ENCODE results near the gene KIF13A. TPM values are rescaled to one million over a fixed set of nuclear protein-coding genes. Genes with fewer than 3 reads are reported as not detected.

Gene KIF13A
- polyA plus RNA-seq, 1 experiment = 57.7 TPM

GRCh38 chr6:17910189-17910588, 77.2 kb downstream of the KIF13A start:
- H3K4me3 ChIP-seq (ENCODE audit: low read depth, low read length) = no peak overlapping the region
- no peak overlapping the region for H3K27ac ChIP-seq (ENCODE audit: low read depth, low read length)
- H3K27me3 ChIP-seq (ENCODE audit: control insufficient read depth, insufficient read depth, low read length) = no peaks in the 10 kb centered on the region
- DNase-seq (ENCODE audit: low read depth, low spot score) = no peak
- ChIA-PET CTCF (interaction anchor here (0.5 kb wide), 1 partner anchor 413 kb away, joined by 4 read pairs; no protein-coding TSS in a partner anchor), POLR2A (no interaction called here)
- no peaks in the 10 kb centered on the region for H3K9me3 ChIP-seq (ENCODE audit: control insufficient read depth, insufficient read depth, low read length)
- no peak for TF ChIP-seq CTCF (IDR thresholded peaks at IDR 0.05; ENCODE audit: low read depth, low read length)

- H3K27ac ChIP-seq (ENCODE audit: low read depth, low read length) = no peak overlapping the region
- CTCF ChIA-PET = interaction anchor here (0.5 to 0.7 kb wide), 2 partner anchors 43 to 97 kb away, joined by 3 to 11 read pairs; no protein-coding TSS in a partner anchor
- DNase-seq (ENCODE audit: low read depth, low spot score) = no peak
- POLR2A ChIA-PET = no interaction called here
- no peak for TF ChIP-seq CTCF (IDR thresholded peaks at IDR 0.05; ENCODE audit: low read depth, low read length)
- no peaks in the 10 kb centered on the region for H3K9me3 ChIP-seq (ENCODE audit: control insufficient read depth, insufficient read depth, low read length)
- H3K4me3 ChIP-seq (ENCODE audit: low read depth, low read length) = no peak overlapping the region
- H3K27me3 ChIP-seq (ENCODE audit: control insufficient read depth, insufficient read depth, low read length) = no peaks in the 10 kb centered on the region
These were observed 78.6 kb downstream of the KIF13A start for GRCh38 chr6:17908831-17909230.

- no peaks in the 10 kb centered on the region for H3K9me3 ChIP-seq (ENCODE audit: control insufficient read depth, insufficient read depth, low read length)
- ChIA-PET POLR2A (interaction anchor here (0.7 to 0.9 kb wide), 2 partner anchors 12 to 43 kb away, joined by 4 to 5 read pairs; no protein-coding TSS in a partner anchor), CTCF (interaction anchor here (1.3 kb wide), 2 partner anchors 19 to 215 kb away, joined by 3 to 5 read pairs; partner anchors contain the start of gene NHLRC1)
- peak; percentile 95 for DNase-seq (ENCODE audit: low read depth, low spot score)
- no peak overlapping the region for H3K4me3 ChIP-seq (ENCODE audit: low read depth, low read length)
- peak; percentile 47 for TF ChIP-seq CTCF (IDR thresholded peaks at IDR 0.05; ENCODE audit: low read depth, low read length)
- H3K27me3 ChIP-seq (ENCODE audit: control insufficient read depth, insufficient read depth, low read length) = no peaks in the 10 kb centered on the region
- peak overlapping the region; percentile 92 for H3K27ac ChIP-seq (ENCODE audit: low read depth, low read length)
These were observed 79.8 kb downstream of the KIF13A start for GRCh38 chr6:17907406-17908229.

GRCh38 chr6:17905611-17906592, 81.5 kb downstream of the KIF13A start:
- H3K27ac ChIP-seq (ENCODE audit: low read depth, low read length) = peak overlapping the region; percentile 81
- TF ChIP-seq CTCF (IDR thresholded peaks at IDR 0.05; ENCODE audit: low read depth, low read length) = no peak
- DNase-seq (ENCODE audit: low read depth, low spot score) = no peak
- no peaks in the 10 kb centered on the region for H3K27me3 ChIP-seq (ENCODE audit: control insufficient read depth, insufficient read depth, low read length)
- POLR2A ChIA-PET = interaction anchor here (0.6 to 1.7 kb wide), 5 partner anchors 11 to 57 kb away, joined by 3 to 7 read pairs (median 4); no protein-coding TSS in a partner anchor
- no peak overlapping the region for H3K4me3 ChIP-seq (ENCODE audit: low read depth, low read length)
- CTCF ChIA-PET = interaction anchor here (0.8 to 1.3 kb wide), 6 partner anchors 17 to 322 kb away, joined by 3 to 5 read pairs (median 3); partner anchors contain the start of gene NHLRC1
- H3K9me3 ChIP-seq (ENCODE audit: control insufficient read depth, insufficient read depth, low read length) = no peaks in the 10 kb centered on the region
